ENCODE measurements around the gene COBLL1. TPM values are rescaled to one million over a fixed set of nuclear protein-coding genes. Genes with fewer than 3 reads are reported as not detected.

COBLL1 gene
- total RNA-seq, 1 experiment from 2014 or later, result 42.1 TPM

GRCh38 chr2:164725542-164725941 is 116.1 kb downstream of the COBLL1 start:
- intact Hi-C loops (cut with micrococcal nuclease; ENCODE audit: unreplicated experiment), result no loop called here
- ChIA-PET CTCF (no interaction called here), POLR2A (no interaction called here)
- no peak overlapping the region for H3K27ac Mint-ChIP-seq (ENCODE audit: unreplicated experiment)
- Histone ChIP-seq H3K9me3 (no peaks in the 10 kb centered on the region), H3K4me1 (peaks cover 9% of the 10 kb centered on the region; the same call in 1 of the 2 replicates), H3K27me3 (replicated peaks; ENCODE audit: control insufficient read depth, insufficient read depth, low read length) (no peaks in the 10 kb centered on the region), H3K4me3 (ENCODE audit: low read depth, low read length) (no peak overlapping the region), H3K36me3 (ENCODE audit: control insufficient read depth, insufficient read depth, low read length) (no peaks in the 10 kb centered on the region; the same call in none of the 2 replicates)
- no peak for TF ChIP-seq CTCF (IDR thresholded peaks at IDR 0.05; ENCODE audit: insufficient read depth in 1 of 2, low read depth in 1 of 2, low read length in 1 of 2, severe bottlenecking in 1 of 2, unreplicated experiment in 1 of 2)
- BruUV-seq (replicated peaks), result no TSS peak
- H3K4me3 Mint-ChIP-seq (ENCODE audit: unreplicated experiment), result no peak overlapping the region
- no peak for DNase-seq
- H3K4me1 Mint-ChIP-seq (ENCODE audit: low read depth, unreplicated experiment), result no peaks in the 10 kb centered on the region
- no peaks in the 10 kb centered on the region for H3K9me3 Mint-ChIP-seq (ENCODE audit: unreplicated experiment)
- no peaks in the 10 kb centered on the region for H3K36me3 Mint-ChIP-seq (ENCODE audit: insufficient read depth, unreplicated experiment)
- H3K27me3 Mint-ChIP-seq (ENCODE audit: insufficient read depth, unreplicated experiment), result no peaks in the 10 kb centered on the region

GRCh38 chr2:164722616-164723338 is 118.8 kb downstream of the COBLL1 start:
- Histone ChIP-seq H3K4me3 (ENCODE audit: low read depth, low read length) (no peak overlapping the region), H3K9me3 (no peaks in the 10 kb centered on the region), H3K4me1 (peaks cover 20% of the 10 kb centered on the region; the same call in 1 of the 2 replicates), H3K36me3 (ENCODE audit: control insufficient read depth, insufficient read depth, low read length) (no peaks in the 10 kb centered on the region; the same call in none of the 2 replicates), H3K27me3 (replicated peaks; ENCODE audit: control insufficient read depth, insufficient read depth, low read length) (no peaks in the 10 kb centered on the region)
- no TSS peak for BruUV-seq (replicated peaks)
- Mint-ChIP-seq H3K27ac (ENCODE audit: unreplicated experiment) (no peak overlapping the region), H3K4me3 (ENCODE audit: unreplicated experiment) (no peak overlapping the region), H3K27me3 (ENCODE audit: insufficient read depth, unreplicated experiment) (no peaks in the 10 kb centered on the region), H3K36me3 (ENCODE audit: insufficient read depth, unreplicated experiment) (no peaks in the 10 kb centered on the region), H3K4me1 (ENCODE audit: low read depth, unreplicated experiment) (peaks cover 12% of the 10 kb centered on the region), H3K9me3 (ENCODE audit: unreplicated experiment) (no peaks in the 10 kb centered on the region)
- no peak for TF ChIP-seq CTCF (IDR thresholded peaks at IDR 0.05; ENCODE audit: insufficient read depth in 1 of 2, low read depth in 1 of 2, low read length in 1 of 2, severe bottlenecking in 1 of 2, unreplicated experiment in 1 of 2)
- ChIA-PET CTCF (no interaction called here), POLR2A (no interaction called here)
- intact Hi-C loops (cut with micrococcal nuclease; ENCODE audit: unreplicated experiment), result no loop called here
- no peak for DNase-seq

- intact Hi-C loops (cut with micrococcal nuclease; ENCODE audit: unreplicated experiment), result no loop called here
- DNase-seq, result no peak
- BruUV-seq (replicated peaks), result no TSS peak
- CTCF ChIA-PET, result no interaction called here
- no peaks in the 10 kb centered on the region for H3K9me3 Mint-ChIP-seq (ENCODE audit: unreplicated experiment)
- peaks cover 12% of the 10 kb centered on the region for H3K4me1 Mint-ChIP-seq (ENCODE audit: low read depth, unreplicated experiment)
- POLR2A ChIA-PET, result no interaction called here
- H3K4me3 Mint-ChIP-seq (ENCODE audit: unreplicated experiment), result no peak overlapping the region
- no peak for TF ChIP-seq CTCF (IDR thresholded peaks at IDR 0.05; ENCODE audit: insufficient read depth in 1 of 2, low read depth in 1 of 2, low read length in 1 of 2, severe bottlenecking in 1 of 2, unreplicated experiment in 1 of 2)
- H3K27me3 ChIP-seq (replicated peaks; ENCODE audit: control insufficient read depth, insufficient read depth, low read length), result no peaks in the 10 kb centered on the region
- no peak overlapping the region for H3K4me3 ChIP-seq (ENCODE audit: low read depth, low read length)
- H3K27ac Mint-ChIP-seq (ENCODE audit: unreplicated experiment), result no peak overlapping the region
- H3K36me3 ChIP-seq (ENCODE audit: control insufficient read depth, insufficient read depth, low read length), result no peaks in the 10 kb centered on the region; the same call in none of the 2 replicates
- H3K27me3 Mint-ChIP-seq (ENCODE audit: insufficient read depth, unreplicated experiment), result no peaks in the 10 kb centered on the region
- H3K36me3 Mint-ChIP-seq (ENCODE audit: insufficient read depth, unreplicated experiment), result no peaks in the 10 kb centered on the region
- H3K9me3 ChIP-seq, result no peaks in the 10 kb centered on the region
- peaks cover 20% of the 10 kb centered on the region; the same call in 1 of the 2 replicates for H3K4me1 ChIP-seq
These were observed 120.2 kb downstream of the COBLL1 start for GRCh38 chr2:164721430-164721829.
